Activated CD8-positive, alpha-beta memory T cell treated with anti-CD3 and anti-CD28 coated beads, Interleukin-2, amount 50 U/mL, for 4 hours (primary cell): ENCODE measurements around the gene ENPP7.

Experiments
- DNase-seq: peaks from one replicate; pipeline ENCODE4 v3.0.0-alpha.2; 2020

The ENPP7 gene, protein sequence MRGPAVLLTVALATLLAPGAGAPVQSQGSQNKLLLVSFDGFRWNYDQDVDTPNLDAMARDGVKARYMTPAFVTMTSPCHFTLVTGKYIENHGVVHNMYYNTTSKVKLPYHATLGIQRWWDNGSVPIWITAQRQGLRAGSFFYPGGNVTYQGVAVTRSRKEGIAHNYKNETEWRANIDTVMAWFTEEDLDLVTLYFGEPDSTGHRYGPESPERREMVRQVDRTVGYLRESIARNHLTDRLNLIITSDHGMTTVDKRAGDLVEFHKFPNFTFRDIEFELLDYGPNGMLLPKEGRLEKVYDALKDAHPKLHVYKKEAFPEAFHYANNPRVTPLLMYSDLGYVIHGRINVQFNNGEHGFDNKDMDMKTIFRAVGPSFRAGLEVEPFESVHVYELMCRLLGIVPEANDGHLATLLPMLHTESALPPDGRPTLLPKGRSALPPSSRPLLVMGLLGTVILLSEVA

DNA sequence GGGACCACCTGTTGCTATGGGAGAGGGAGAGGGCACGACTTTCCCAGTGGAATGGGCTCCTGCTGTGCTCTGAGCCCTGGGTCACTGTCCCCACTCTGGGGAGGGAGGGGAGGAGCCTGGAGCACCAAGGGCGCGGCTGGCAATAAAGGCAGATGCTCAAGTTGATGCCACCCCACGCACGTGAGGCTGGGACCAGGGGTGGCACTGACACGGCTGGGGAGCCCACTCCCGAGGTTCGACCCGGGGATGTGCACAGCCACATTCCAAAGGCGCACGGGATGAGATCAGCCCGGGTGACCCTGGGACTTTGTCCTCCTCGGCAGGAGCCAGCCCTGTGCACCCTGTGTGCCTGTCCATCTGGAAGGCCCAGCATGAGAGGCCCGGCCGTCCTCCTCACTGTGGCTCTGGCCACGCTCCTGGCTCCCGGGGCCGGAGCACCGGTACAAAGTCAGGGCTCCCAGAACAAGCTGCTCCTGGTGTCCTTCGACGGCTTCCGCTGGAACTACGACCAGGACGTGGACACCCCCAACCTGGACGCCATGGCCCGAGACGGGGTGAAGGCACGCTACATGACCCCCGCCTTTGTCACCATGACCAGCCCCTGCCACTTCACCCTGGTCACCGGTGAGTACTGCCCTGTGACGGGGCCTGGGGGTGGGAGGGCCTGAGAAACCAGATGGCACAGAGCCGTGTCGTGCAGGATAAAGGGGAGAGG lies at the start of gene ENPP7:
ENPP7 (plus strand) TSS at position 175 of the 715 bp plus-strand sequence; CDS start at position 372, 197 bp downstream.
- no peak for DNase-seq

GRCh38 chr17:79681101-79681621 lies 49.6 kb upstream of the ENPP7 start:
- DNase-seq = no peak

GRCh38 chr17:79681628-79682261 lies 49.0 kb upstream of the ENPP7 start:
- no peak for DNase-seq

DNA sequence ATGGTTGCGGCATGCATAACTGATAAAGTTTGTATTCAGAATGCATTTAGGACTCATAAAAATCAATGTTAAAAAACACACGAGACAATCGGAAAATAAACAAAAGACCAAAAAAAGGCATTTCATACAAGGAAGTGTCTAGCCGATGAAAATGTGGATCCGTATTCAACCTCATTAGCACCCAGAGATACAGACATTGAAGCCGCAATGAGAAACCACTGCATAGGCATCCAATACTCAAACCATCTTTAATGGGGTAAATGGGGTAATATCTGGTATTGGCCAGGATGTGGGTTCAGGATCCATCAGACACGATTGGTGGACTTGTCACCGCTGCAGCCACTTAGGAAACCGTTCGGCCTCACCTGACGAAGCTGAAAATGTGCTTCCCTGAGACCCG lies 47.4 kb upstream of the ENPP7 start:
- DNase-seq = no peak

DNA sequence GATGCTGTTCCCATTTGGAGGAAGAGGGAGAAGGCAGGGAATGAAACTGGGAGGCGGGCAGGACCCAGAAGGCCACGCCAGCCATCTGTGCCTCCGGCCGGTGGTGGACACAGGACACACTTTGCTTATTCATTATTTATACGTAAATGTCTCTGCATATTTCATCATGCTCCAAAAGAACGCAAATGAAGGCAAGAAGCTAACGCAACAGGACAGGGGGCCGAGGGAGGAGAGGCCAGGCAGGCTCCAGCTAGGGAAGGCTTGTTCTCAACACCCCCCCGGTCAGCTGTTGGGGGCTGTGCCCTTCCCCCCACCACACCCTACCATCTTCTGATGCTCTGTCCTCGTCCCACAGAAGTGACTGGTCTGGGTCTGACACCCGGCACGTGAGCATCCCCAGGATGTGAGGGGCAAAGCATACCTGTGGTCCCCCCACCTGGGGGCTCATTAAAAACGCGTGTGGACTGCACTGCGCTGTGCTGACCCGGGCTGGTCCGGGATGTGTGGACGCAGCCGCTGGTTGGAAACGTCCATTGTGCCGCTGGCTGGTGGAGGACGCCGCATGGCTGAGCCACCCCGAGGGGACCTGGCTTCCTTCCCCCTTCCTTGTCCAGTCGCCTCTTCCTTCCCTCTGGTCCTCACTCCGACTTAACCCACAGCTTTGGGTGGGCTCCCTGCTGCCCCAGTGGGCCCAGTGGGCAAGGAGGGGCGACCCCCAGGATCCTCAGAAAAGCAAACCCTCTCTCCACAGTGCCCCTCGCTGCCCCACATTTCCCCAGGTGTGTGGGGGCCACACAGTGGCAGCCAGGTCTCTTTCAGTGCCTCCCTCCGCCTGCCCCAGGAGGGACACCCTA lies 46.4 kb upstream of the ENPP7 start:
- DNase-seq = no peak

- DNase-seq = no peak
These were observed 45.6 kb upstream of the ENPP7 start for GRCh38 chr17:79685121-79685520.

DNA sequence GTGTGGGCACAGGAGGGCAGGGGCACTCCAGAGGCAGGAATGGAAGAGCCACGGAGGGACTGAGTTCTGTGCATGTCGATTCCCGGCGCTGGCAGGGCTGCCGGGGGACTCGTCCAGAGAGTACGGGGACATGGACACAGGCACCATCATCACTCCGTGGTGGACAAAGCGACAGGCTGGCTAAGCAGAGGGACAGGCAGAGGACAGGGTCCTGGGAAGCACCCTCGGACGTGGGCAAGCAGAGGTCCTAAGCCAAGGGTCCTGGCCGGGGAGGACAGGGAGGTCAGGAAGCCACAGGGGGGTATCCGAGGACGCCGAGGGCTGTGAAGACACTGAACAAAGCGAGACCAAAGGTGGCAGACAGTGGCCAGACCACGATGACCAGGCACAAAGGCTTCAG lies 44.3 kb upstream of the ENPP7 start:
- no peak for DNase-seq

GRCh38 chr17:79690466-79690865 lies 40.3 kb upstream of the ENPP7 start:
- no peak for DNase-seq

GRCh38 chr17:79690988-79691836 lies 39.5 kb upstream of the ENPP7 start:
- DNase-seq = no peak

DNA sequence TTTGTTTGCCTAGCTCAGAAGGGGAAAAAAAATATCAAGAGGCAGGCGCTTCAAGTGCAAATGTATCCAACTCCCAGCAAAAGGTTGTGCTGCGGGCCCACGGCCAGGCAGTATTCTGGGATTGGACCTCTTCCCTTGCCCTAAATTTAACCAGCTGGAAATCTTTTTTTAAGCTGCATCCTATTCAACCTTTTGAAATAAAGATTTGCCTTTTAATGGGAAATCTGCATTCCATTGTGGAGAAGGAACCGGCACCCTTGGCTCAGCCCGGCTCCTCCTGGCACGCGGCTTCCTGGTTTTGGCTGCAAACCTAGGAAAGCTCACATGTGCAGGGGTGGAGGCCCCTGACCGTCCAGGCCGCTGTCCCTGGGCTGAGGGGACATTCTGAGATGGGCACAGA lies 38.8 kb upstream of the ENPP7 start:
- DNase-seq = no peak

- DNase-seq = no peak
These were observed 37.3 kb upstream of the ENPP7 start for GRCh38 chr17:79693419-79693818.

DNA sequence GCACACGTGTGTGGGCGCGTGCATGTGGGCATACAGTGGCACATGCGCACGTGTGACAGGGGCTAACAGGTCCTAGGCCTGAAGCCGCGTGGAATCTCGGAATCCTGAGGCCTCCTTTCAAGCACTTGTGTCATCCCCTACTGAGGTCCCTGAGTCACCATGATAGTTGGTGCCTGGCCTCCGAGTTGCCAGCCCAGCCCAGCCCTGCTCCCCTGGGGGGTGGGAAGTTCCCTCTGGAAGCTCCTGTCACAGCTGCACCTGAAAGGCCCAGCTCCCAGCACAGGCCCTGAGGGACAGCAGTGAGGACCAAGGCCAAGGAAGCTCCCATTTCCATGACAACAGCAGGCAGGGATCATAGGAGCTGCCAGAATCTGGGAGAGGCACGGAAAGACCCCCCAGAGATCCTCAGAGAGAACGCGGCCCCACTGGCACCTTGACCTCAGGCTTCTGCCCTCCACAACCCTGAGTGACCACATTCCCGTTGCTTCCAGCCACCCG lies 35.4 kb upstream of the ENPP7 start:
- no peak for DNase-seq

DNA sequence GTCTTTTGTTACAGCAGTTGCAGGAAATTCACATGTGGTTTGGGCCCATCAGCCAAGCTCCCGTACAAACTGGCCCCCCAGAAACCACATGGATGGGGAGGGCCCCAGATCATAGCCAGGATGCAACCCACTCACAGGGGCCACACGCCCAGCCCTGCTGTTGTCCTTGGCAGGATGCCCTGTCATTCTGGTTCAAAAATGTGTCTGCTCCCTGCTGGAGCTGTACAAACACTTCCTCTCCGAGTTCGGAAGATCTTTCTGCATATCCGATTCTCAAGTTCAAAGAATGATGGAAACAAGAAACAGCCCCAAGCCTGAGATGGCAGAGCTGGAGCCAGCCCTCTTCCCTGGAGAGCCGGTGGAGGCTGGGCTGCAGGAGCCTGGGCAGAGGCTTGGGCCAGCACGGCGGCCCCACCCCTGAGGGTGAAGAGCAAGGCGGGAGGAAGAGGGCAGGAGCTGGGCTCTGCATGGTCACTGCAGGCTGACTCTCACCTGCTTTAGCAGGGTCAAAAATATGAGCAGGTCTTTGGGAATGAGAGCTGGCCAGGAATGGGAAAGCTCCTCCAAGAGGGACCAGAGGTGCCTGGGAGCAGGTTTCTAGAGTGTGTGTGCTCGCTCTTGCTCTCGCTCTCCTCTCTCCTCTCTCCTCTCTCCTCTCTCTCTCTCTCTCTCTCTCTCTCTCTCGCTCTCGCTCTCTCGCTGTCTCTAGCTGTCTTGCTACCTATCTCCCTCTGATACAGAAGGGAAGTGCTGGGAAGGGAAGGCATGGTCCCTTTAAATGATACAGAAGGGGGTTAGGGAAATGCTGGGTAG lies 34.7 kb upstream of the ENPP7 start:
- no peak for DNase-seq

GRCh38 chr17:79696610-79696982 lies 34.1 kb upstream of the ENPP7 start:
- DNase-seq = no peak

- DNase-seq = no peak
These were observed 32.4 kb upstream of the ENPP7 start for GRCh38 chr17:79698146-79698846.

DNA sequence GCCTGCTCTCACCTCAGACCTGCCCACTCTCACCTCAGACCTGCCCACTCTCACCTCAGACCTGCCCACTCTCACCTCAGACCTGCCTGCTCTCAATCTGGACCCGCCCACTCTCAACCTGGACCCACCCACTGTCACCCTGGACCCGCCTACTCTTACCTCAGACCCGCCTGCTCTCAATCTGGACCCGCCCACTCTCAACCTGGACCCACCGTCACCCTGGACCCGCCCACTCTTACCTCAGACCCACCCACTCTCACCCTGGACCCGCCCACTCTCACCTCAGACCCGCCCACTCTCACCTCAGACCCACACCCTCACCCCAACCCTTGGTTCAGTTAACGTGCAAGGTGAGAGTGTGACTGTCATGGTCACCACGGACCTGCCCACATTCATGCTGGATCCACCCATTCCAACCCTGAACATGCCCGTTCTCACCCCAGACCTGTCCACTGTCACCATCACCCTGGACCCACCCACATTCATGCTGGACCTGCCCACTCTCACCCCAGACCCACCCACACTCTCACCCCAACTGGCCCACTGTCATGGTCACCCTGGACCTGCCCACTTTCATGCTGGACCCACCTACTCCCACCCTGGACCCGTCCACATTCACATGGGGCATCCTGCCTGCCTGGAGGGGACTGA lies 31.2 kb upstream of the ENPP7 start:
- no peak for DNase-seq

- no peak for DNase-seq
These were observed 30.2 kb upstream of the ENPP7 start for GRCh38 chr17:79700592-79700991.

DNA sequence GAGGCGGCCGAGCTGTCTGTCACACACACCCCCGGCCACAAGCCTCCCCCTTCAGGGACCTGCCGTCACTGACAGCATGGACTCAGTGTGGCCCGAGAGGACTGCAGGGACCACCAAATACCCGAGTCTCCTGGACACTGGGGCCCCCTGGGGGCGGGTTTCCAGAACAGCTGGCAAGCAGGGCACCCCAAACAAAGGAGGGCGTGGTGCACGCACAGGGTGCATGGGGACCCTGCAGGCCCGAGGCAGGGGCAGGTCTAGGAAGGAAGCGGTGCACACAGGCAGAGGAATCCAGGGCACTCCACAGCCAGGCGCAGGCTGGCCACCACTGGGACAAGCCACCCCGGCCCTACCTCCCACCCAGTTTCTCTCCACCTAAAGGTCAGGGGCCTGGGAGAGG lies 28.7 kb upstream of the ENPP7 start:
- DNase-seq = no peak

DNA sequence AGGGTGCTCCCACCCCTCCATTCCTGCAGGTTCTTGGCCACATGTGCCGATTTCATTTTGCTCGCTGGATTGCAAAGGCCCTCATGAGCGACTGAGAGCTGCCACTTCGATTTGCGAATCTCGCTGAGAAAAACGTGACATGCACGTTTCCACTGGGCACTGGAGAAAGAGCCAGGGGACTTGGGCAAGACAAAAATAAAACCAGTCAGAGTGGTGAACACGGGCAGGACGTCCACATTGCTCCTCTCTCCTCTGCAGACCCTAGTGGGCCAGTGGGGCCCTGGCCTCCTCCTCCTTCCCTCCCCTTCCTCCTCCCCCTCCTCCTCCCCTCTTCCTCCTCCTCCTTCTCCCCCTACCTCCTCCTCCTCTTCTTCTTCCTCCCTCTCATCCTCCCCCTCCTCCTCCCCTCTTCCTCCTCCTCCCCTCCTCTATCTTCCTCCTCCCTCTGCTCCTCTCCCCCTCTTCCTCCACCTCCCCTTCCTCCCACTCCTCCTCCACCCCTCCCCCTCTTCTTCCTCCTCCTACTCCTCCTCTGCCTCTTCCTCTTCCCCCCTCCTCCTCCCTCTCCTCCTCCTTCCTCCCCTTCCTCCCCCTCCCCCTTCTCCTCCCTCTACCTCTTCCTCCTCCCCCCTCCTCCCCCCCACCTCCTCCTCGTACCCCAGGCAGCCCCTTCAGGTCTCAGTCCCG lies 28.1 kb upstream of the ENPP7 start:
- no peak for DNase-seq
